Islet of Langerhans (tissue), 1 donor: ENCODE measurements around the gene PRCP.
"Not testable (repeated sequence)": the region's sequence is repeated elsewhere in the genome, so short reads cannot be mapped to it uniquely, and the experiment has no call there.

ENCODE experiments used
- FAIRE-seq: peaks from one replicate; lab custom pipeline; 2011; peaks lifted over from hg19 to GRCh38; lab: Jason Lieb, UNC

Gene PRCP

DNA sequence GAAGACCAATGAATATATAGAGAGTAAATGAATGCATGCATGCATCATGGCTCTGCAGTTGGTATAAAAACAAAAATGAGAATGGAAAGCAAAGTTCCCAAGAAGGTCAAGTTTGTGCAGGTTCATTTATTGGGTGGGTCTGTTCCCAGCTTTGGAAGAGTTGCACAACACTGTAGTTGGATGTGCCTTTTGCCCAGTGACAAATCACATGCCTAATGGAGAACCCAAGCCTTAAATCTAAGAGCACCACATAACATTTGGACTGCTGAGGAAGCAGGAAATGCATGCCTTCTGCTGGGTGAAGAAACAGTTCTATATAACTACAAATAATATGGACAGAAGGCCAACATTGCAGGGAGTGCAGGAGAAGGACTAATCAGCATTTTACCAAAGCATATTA is 30.6 kb downstream of the PRCP start:
- no peak for FAIRE-seq

DNA sequence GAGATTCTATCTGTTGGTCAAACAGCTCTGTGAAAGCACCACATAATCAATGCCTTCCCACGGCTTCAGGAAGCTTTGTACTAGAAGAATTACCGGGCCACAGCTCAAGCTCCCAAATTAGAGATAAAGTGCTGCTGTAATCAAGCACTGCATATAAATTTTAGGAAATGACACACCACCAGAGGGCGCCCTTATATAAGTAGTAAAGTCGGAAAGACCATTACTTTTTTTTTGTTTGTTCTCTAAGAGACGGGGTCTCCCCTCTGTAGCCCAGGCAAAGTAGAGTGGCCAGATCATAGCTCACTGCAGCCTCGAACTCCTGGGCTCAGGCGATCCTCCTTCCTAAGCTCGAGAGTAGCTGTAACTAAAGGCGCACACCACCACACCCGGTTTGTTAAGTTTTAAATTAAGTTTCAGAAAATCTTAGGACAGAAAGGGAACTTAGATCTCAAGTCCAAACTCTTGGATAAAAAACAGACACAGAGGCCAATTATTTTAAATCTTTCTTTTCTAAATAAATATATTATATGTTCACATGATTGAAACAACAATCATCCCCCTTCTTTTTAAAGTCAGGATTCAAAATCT is 32.6 kb downstream of the PRCP start:
- peak; percentile 72 for FAIRE-seq

DNA sequence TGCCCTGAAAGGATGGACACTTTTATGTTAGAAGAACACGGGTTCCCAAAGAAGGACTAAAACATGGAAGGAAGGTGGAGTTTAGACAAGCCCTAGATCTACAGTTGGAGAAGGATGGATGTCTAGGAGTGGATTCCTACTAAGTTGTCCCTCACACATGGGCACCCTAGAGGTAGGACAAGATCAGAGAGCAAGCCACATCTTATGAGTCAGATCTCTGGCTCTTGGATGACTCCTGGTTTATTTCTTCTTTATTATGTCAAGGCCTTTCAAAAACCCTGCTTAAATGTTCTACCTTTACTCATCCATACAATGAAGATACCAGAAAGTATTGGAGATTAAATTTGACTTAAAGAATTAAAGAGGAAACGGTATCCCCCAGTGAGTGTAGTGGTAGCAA is 34.4 kb downstream of the PRCP start:
- FAIRE-seq: no peak

DNA sequence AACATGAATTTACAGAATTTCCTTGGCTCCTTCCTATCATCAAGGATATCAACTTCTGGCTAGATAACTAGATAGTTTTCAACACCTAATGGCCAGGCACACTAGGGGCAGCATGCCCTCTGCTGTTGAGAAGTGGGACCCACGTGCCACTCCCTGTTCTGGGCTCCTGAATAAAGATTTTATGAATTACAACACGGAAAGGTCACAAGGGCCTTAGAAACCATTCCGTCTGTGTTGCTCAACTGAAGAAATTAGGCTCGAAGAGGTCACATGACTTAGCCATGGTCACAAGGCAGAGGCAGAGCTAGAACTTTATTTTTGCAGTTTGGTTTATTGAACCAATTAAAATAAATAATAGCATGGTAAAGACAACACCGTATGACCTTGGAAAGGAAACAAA is 36.0 kb downstream of the PRCP start:
- FAIRE-seq: peak; percentile 76

DNA sequence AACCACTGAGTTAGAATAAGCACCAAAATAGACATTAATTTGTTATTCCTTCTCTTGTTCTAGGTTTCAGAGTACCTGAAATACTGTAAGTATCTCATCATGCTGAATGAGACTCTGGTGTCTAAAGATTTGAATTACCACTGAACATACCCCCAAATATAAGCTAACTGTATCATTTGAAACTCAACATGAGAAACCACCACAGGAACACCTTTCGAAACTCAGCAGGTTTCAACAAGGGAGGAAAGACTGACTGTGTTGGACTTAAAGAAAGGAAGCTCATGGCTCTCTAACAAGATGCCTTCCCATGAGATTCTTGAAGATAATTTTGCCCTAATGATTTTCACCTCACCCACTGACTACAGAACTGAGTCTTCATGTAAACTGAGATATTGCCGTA is 37.0 kb downstream of the PRCP start:
- FAIRE-seq: no peak

DNA sequence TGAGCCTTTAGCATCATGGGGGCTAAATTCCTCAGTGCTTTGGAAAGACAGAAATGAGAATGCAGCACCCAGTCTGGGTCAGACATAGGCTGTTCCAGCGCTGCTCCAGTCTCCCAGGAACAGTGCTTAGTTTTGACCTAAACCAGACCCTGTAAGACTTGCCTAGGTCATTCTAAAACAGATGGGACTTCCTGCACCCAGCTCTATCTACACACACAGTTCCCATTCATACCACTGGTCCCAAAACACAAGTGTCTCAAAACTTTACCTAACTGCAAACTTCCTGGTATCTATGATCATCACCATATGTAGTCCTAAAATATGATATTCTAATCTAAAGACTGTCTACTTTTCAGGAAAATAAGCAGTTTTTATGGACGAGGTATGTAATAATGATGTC is 37.9 kb downstream of the PRCP start:
- no peak for FAIRE-seq

DNA sequence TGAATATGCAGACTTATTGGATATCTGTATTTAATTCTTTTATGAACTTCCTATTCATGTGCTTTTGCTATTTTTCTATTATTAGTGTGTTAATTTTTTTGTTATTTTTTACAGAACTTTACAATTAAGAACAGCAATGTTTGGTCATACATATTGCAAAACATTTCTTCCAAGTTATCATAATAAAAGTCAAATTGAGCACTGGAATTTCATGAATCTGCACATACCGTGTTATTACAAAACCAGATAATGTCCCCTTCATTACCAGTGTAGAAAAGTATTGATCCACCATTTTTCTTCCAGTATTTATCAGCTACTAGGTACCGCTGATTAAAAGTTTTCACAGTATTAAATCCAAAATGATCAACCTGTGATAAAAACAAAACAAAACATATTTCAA is 40.5 kb downstream of the PRCP start:
- FAIRE-seq: peak; percentile 5

DNA sequence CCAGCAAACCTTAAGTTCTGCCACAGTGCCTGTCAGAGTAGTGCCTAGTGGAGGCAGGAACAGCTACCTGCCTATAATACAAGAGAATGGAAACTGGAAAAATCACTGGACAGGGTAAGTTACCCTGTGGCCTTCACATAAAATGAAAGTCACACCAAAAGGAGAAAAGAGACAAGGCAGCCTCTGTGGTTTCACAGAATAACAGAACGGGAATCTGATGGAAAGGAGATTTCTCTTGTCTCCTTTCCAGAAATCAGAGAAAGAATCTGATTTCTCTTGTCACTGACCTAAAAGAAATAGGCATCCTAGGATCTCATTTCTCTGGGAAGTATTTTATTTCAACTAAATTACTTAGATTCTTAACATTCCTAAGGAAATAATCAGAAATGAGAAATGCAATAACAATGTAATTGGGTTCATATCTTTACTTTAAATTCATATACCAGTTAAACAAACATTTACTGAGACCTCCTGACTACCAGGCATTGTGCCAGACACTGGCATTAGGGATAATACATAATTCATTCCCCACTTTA is 41.6 kb downstream of the PRCP start:
- no peak for FAIRE-seq

DNA sequence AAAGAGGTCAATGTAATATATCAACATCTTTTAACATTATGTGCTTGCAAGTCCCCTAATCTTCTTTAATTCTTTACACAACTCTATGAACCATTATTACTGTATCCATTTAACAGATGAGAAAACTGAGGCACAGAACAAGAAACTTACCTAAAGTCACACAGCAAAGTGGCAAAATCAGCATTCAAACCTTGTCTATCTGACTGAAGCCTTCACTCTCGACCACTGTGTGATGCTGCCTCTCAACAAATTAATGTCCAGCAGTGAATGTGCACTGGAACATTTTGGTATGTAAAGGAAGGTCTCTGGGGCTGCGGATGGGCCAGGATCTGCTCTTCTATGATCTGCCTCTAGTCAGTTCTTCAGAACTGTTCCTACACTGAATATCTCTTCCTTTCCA is 42.1 kb downstream of the PRCP start:
- no peak for FAIRE-seq

DNA sequence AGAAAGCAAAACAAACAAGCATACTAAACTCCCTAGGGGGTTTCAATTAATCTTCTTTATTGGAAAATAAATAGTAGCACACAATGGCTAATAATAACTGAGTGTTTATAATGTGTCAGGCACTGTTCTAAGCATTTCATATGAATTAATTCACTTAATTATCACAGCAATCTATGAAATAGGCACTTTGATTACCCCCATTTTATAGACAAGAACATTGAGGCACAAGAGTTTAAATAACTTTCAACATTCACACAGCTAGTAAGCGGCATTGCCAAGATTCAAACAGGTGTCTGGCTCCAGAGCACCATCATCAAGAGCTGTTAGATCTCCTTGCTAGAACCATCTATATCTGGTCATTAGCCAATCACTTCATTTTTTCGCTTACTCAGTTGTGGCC is 43.1 kb downstream of the PRCP start:
- no peak for FAIRE-seq

DNA sequence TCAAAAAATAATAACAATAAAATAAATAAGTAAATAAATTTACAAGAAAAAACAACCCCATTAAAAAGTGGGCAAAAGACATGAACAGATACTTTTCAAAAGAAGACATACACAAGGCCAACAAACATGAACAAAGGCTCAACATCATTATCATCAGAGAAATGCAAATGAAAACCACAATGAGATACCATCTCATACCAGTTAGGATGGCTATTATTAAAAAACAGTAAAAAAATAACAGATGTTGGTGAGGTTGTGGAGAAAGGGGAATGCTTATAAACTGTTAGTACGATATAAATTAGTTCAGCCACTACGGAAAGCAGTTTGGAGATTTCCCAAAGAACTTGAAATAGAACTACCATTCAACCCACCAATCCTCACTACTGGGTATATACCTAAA is 44.6 kb downstream of the PRCP start:
- FAIRE-seq: peak; percentile 36

DNA sequence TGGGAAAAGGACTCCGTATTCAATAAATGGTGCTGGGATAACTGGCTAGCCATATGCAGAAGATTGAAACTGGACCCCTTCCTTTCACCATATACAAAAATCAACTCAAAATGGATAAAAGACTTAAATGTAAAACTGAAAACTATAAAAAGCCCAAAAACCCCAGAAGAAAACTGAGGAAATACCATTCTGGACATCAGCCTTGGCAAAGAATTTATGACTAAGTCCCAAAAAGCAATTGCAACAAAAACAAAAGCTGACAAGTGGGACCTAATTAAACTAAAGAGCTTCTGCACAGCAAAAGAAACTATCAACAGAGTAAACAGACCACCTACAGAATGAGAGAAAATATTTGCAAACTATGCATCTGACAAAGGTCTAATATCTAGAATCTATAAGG is 45.3 kb downstream of the PRCP start:
- not testable (repeated sequence) for FAIRE-seq

DNA sequence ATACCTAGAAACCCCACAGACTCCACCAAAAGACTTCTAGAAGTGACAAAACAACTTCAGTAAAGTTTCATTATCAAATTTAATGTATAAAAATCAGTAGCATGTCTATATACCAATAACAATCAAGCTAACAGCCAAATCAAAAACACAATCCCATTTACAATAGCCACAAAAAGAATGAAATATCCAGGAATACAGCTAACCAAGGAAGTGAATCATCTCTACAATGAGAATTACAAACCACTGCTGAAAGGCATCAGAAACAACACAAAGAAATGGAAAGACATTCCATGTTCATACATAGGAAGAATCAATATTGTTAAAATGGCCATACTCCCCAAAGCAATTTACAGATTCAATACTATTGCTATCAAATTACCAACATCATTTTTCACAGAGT is 46.0 kb downstream of the PRCP start:
- FAIRE-seq: no peak

DNA sequence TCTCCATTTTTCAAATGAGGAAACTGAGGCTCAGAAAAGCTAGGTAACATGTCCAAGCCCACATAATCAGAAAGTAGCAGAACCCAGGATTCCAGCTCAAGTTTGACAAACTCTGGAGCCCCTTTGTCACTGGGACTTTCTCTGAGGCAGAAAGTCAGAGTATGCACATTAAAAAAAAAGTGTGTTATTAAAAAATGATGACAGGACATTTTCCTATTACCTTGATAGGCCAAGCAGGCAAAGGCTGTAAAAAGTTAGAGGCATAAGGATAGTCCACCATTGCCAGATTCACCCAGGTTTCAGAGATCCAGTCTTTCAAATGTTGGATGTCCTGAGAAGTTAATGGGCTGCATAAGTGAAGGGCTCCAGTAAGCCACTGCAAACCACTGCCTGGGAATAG is 51.4 kb downstream of the PRCP start:
- no peak for FAIRE-seq

DNA sequence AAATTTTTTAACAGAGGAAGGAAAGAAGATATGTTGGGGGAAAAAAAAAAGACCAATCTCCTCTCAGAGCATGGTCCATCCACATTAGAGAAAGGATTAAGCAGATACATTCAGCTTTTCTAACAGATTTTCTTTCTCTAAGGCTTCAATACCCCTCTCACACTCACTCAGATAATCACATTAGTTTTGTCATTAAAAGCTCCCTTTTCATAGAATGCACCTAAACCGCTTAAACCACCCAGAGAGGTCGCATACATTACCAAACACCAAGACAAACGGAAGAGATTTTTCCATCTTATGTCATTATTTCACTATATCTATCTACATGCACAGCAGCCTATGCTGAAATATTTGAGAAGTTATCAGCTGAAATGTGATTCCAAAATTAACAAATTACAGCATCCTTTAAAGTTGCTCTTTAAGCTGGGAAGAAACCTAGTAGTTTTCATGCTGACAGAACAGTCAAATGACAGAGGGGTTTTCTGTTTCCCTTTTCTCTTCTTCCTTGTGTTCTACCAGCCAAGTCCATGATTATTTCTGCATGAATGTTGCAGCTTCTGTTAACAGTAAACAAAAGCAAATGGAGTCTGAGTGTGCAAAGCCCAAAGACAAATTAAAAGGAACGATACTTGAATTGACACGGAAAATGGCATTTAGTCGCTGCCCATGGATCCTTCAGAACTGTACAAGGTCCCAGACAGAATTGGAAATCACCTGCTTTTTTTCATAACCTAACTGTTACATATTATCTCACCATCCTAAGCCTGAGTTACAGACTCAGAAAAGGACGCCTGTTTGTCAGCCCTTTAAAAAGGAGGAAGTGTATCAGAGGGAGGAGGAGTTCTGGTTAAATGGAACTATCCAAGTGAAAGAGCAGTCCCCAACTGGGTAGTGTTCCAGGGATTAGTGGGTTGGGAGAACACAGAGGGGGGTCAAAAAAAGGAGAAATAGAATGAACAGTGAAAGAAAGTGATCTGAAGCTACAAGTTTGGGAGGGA is 54.6 kb downstream of the PRCP start:
- FAIRE-seq: no peak

DNA sequence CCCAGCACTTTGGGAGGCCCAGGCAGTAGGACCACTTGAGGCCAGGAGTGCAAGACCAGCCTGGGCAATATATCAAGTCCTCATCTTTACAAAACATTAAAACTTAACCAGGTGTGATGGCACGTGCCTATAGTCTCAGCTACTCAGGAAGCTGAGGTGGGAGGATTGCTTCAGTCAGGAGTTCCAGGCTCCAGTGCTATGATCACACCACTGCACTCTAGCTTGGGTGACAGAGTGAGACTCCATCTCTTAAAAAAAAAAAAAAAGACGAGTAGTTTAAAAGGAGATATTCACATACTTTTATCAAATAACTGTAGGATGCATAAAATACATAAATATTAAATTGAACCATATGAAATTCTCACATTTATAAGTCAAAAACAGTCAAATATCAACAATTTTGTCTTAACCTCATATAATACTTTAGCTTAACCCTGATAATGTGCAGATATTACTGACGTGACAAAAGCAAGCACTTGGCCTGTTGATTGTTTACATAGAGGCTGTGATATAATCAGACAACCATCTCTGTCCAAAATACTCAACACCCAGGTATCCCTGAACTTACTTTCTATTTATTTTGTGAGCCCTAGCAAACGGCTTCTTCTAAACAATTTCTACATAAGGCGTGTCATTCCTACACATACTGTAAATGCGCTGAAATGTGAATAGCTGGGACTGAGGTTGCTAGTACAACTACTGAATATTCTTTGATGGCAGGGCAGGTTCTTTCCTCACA is 57.0 kb downstream of the PRCP start:
- FAIRE-seq: no peak

DNA sequence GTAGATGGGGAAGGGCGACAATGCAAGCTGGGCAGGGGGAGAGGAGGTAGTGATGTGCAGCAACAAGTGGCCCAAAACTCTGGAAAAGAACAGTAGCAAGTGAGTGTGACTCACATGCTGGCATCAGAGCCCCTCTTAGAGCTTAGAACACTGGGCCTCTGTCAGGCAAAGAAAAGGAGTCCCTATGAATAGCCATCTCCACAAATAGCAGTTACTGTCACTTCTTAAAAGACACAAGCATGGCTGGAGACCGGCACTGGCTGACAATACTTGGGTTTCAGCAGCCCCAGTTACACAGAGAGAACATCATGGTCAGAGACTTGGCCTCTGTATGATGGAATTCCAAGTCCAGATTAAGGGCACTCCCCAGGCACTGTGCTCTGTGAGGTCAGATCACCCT is 58.2 kb downstream of the PRCP start:
- no peak for FAIRE-seq

DNA sequence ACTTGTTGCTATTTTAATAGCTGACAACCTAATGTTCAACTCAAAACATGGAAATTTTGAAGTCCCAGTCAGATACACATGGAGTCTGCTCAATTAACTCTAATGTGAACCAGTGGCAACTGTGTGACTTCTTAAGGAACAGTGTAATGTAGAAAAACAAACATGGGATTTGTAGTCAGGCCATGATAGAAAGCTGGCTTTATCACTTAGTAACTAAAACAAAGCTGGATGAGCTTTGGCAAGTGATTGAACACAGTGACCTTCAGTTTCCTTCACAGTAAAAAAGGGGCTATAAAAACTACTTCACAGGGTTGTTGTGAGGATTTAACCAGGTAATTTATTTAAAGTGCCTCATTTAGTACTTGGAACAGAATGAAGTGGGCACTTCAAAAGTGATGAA is 62.6 kb downstream of the PRCP start:
- no peak for FAIRE-seq

DNA sequence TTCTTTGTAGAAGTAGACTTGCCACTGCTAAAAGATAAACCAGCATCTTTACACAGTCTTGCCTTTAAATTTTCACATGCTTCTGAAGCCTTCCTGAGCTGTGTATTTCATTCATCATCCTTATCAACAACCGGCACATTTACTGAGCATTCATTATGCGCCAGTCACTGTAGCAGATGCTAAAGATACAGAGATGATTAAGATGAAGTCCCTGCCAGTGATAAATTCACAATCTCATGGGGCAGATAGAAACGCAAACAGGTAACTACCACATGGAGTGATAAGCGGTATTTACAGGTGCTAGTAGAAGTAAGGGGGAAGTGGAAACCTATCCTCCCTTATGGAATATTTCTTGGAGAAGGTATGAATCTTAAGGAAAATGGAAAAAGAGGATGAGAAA is 67.2 kb downstream of the PRCP start:
- no peak for FAIRE-seq

DNA sequence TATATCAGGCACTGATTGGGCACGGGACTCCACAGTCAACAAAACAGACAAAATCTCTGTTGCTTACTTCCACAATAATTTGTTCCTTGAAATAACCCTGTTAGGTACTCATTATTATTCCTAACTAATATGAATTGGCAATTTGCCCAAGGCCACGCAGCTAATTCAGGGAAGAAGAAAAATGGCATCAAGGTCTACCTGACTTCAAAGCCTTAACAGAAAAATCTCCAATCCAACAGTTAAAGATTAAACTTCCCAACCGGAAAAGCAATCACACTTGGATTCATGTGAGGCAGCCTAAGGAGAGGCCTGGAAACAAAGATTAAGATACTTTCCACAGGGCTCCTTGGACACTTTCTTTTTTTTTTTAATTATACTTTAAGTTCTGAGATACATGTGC is 68.9 kb downstream of the PRCP start:
- no peak for FAIRE-seq

DNA sequence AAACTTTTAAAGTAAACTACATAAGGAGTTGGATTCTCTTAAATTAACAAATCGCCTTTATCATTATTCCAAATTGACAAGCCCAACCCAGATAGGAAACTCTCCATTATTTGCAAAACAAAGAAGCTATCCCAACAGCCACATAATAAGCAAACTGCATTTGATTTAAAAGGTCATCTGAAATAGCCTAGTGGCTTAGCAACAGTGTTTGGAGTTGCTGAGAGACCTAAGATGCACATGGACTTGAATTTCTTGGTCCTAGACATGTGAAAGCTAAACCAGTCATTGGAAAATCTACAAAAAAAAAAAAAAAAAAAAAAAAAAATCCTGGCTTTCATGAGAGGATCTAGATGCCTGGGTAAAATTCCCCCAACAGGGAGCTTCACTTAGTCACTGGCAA is 69.5 kb downstream of the PRCP start:
- no peak for FAIRE-seq

DNA sequence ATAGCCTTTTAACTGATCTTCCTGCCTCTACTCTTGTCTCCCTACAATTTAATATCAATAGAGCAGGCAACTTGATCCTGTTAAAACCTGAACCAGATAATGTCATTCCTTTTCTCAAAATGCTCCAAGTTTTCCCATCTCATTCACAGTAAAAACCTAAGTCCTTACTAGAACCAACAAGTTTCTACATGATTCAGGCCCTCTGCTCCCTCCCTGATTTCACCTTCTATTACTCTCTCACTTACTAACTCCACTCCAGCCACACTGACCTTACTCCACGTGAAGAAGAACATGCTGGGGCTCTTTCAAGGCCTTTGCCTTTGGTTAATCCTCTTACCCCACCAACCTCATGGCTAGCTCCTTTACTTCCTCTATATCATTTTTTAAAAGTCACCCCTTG is 71.1 kb downstream of the PRCP start:
- no peak for FAIRE-seq

DNA sequence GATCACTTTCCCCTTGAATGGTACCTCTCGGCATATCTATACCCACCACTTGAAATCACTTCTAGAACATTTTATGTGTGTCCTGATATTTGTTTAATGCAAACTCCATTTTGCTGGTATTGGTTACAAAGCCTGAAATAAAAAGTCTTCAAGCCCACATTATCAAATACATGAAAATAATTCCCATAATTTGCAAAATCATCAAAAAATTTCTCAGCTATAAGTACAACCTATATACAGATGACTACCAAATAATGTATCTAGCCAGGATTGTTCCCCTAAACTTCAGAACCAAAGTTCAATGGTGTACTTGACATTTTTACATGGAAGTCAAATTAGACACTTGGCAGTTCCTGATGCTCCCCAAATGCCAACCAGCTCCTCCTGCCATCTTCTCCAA is 71.8 kb downstream of the PRCP start:
- FAIRE-seq: no peak
